Nephron (organoid): ENCODE results near the gene HOXB9.
A peak's percentile ranks its signal among the peaks of the same experiment; 100 is the strongest.

ENCODE experiments used
- H3K27ac Mint-ChIP-seq, 3 experiments: 2 replicates each; pipeline ENCODE4 v1.8.0; 2020; ENCODE audit warnings: mixed read lengths in 3 of 3, mild to moderate bottlenecking in 2 of 3, moderate library complexity in 1 of 3
- H3K27me3 Mint-ChIP-seq: 2 replicates; pipeline ENCODE4 v1.8.0; 2021; ENCODE audit warnings: low read depth, mild to moderate bottlenecking, moderate library complexity, mixed read lengths
- H3K36me3 Mint-ChIP-seq: 2 replicates; pipeline ENCODE4 v1.8.0; 2020; ENCODE audit warnings: low read depth, mixed read lengths
- H3K4me1 Mint-ChIP-seq: 2 replicates; pipeline ENCODE4 v1.8.0; 2020; ENCODE audit warnings: mixed read lengths
- H3K4me3 Mint-ChIP-seq, 3 experiments: 2 replicates each; pipeline ENCODE4 v1.8.0; 2020; ENCODE audit warnings: mild to moderate bottlenecking in 3 of 3, mixed read lengths in 3 of 3, moderate library complexity in 2 of 3
- H3K9me3 Mint-ChIP-seq: 2 replicates; pipeline ENCODE4 v1.8.0; 2020; ENCODE audit warnings: mixed read lengths
- CTCF ChIP-seq, 3 experiments: fragments of 200-600 bp; sonication (generic); IDR thresholded peaks; one replicate each; pipeline ENCODE4 v1.5.0; 2021; ENCODE audit warnings: antibody characterized with exemption in 3 of 3; ENCODE audit not compliant: unreplicated experiment in 3 of 3

HOXB9 gene

GRCh38 chr17:48579760-48580554 is 46.2 kb downstream of the HOXB9 start:
- no peaks in the 10 kb centered on the region for H3K9me3 Mint-ChIP-seq
- TF ChIP-seq CTCF (IDR thresholded peaks at IDR 0.05; ENCODE audit: unreplicated experiment in 3 of 3), result no peak
- peaks cover 69% of the 10 kb centered on the region for H3K27me3 Mint-ChIP-seq
- peaks cover 23% of the 10 kb centered on the region for H3K36me3 Mint-ChIP-seq
- H3K4me1 Mint-ChIP-seq, result peaks cover 83% of the 10 kb centered on the region
- H3K4me3 Mint-ChIP-seq, result peak overlapping the region; percentile 84 to 98 (median 91)
- H3K27ac Mint-ChIP-seq, result peak overlapping the region in 1 of 3 experiments; percentile 98

- Mint-ChIP-seq H3K27ac (peak overlapping the region in 1 of 3 experiments; percentile 98), H3K27me3 (peaks cover 69% of the 10 kb centered on the region), H3K9me3 (no peaks in the 10 kb centered on the region), H3K4me3 (peak overlapping the region; percentile 84 to 98 (median 91)), H3K4me1 (peaks cover 83% of the 10 kb centered on the region), H3K36me3 (peaks cover 24% of the 10 kb centered on the region)
- no peak for TF ChIP-seq CTCF (IDR thresholded peaks at IDR 0.05; ENCODE audit: unreplicated experiment in 3 of 3)
Observed at GRCh38 chr17:48579471-48579759, 46.7 kb downstream of the HOXB9 start.

- H3K27ac Mint-ChIP-seq, result peak overlapping the region in 1 of 3 experiments; percentile 98
- no peak for TF ChIP-seq CTCF (IDR thresholded peaks at IDR 0.05; ENCODE audit: unreplicated experiment in 3 of 3)
- H3K36me3 Mint-ChIP-seq, result peaks cover 28% of the 10 kb centered on the region
- peak overlapping the region; percentile 84 to 98 (median 91) for H3K4me3 Mint-ChIP-seq
- peaks cover 83% of the 10 kb centered on the region for H3K4me1 Mint-ChIP-seq
- no peaks in the 10 kb centered on the region for H3K9me3 Mint-ChIP-seq
- H3K27me3 Mint-ChIP-seq, result peaks cover 69% of the 10 kb centered on the region
Observed at GRCh38 chr17:48578616-48579470, 47.3 kb downstream of the HOXB9 start.

GRCh38 chr17:48577946-48578615 is 48.1 kb downstream of the HOXB9 start, which contains the start of gene HOXB4:
TSS of gene HOXB4 (minus strand) at chr17:48578350. CDS start at chr17:48578319, 31 bp downstream.
- Mint-ChIP-seq H3K27me3 (peaks cover 69% of the 10 kb centered on the region), H3K36me3 (peaks cover 32% of the 10 kb centered on the region), H3K4me1 (peaks cover 83% of the 10 kb centered on the region), H3K27ac (peak within 1 kb of the TSS in 1 of 3 experiments; percentile 98), H3K9me3 (no peaks in the 10 kb centered on the region), H3K4me3 (peak within 1 kb of the TSS; percentile 93 to 98 (median 94))
- no peak for TF ChIP-seq CTCF (IDR thresholded peaks at IDR 0.05; ENCODE audit: unreplicated experiment in 3 of 3)

- H3K27me3 Mint-ChIP-seq, result peaks cover 69% of the 10 kb centered on the region
- peaks cover 31% of the 10 kb centered on the region for H3K36me3 Mint-ChIP-seq
- H3K9me3 Mint-ChIP-seq, result no peaks in the 10 kb centered on the region
- H3K4me3 Mint-ChIP-seq, result peak overlapping the region; percentile 85 to 94 (median 93)
- no peak for TF ChIP-seq CTCF (IDR thresholded peaks at IDR 0.05; ENCODE audit: unreplicated experiment in 3 of 3)
- H3K27ac Mint-ChIP-seq, result peak overlapping the region in 1 of 3 experiments; percentile 98
- H3K4me1 Mint-ChIP-seq, result peaks cover 83% of the 10 kb centered on the region
Observed at GRCh38 chr17:48577330-48577945, 48.7 kb downstream of the HOXB9 start.
